ENCODE measurements around the gene TFF1.

- TF ChIP-seq CTCF (IDR thresholded peaks at IDR 0.05), result no peak
- no peak for TF ChIP-seq POLR2A (IDR thresholded peaks at IDR 0.05)
Observed at GRCh38 chr21:42363312-42363711, 3.0 kb downstream of the TFF1 start.
